ENCODE results near the gene ALDH1B1. TPM values are rescaled to one million over a fixed set of nuclear protein-coding genes. Genes with fewer than 3 reads are reported as not detected.
A peak's percentile ranks its signal among the peaks of the same experiment; 100 is the strongest.

ALDH1B1 gene
- total RNA-seq, 1 donor from 2014 or later, result 18.4 TPM

- ATAC-seq (peak; percentile 39), DNase-seq (ENCODE audit: missing footprints) (no peak)
- intact Hi-C loops (cut with DNase I), result no loop called here
Measured at GRCh38 chr9:38423973-38424843, 31.7 kb downstream of the ALDH1B1 start, which contains the start of gene IGFBPL1. TSS of gene IGFBPL1 (minus strand) at chr9:38424454. CDS start at chr9:38424424, 30 bp downstream.

- intact Hi-C loops (cut with DNase I), result no loop called here
- ATAC-seq (no peak), DNase-seq (ENCODE audit: missing footprints) (no peak)
Measured at GRCh38 chr9:38424918-38425317, 32.4 kb downstream of the ALDH1B1 start.

GRCh38 chr9:38428062-38428461, 35.6 kb downstream of the ALDH1B1 start:
- intact Hi-C loops (cut with DNase I), result no loop called here
- no peak for DNase-seq (ENCODE audit: missing footprints)
- ATAC-seq, result no peak

- intact Hi-C loops (cut with DNase I), result loop anchor here (5.0 kb wide), 1 partner anchor 529 kb away; the partner anchor contains the start of gene SLC25A51
- ATAC-seq, result no peak
- no peak for DNase-seq (ENCODE audit: missing footprints)
Measured at GRCh38 chr9:38431116-38431515, 38.6 kb downstream of the ALDH1B1 start.

- ATAC-seq, result no peak
- intact Hi-C loops (cut with DNase I), result loop anchor here (5.0 kb wide), 1 partner anchor 531 kb away; the partner anchor contains the start of gene SLC25A51
- no peak for DNase-seq (ENCODE audit: missing footprints)
Measured at GRCh38 chr9:38432922-38433510, 40.5 kb downstream of the ALDH1B1 start.

GRCh38 chr9:38434365-38434764, 41.9 kb downstream of the ALDH1B1 start:
- intact Hi-C loops (cut with DNase I), result loop anchor here (5.0 kb wide), 1 partner anchor 532 kb away; the partner anchor contains the start of gene SLC25A51
- DNase-seq (ENCODE audit: missing footprints) (no peak), ATAC-seq (no peak)

- intact Hi-C loops (cut with DNase I), result loop anchor here (5.0 kb wide), 1 partner anchor 533 kb away; the partner anchor contains the start of gene SLC25A51
- ATAC-seq (no peak), DNase-seq (ENCODE audit: missing footprints) (no peak)
Measured at GRCh38 chr9:38434853-38435252, 42.4 kb downstream of the ALDH1B1 start.

- no peak for DNase-seq (ENCODE audit: missing footprints)
- intact Hi-C loops (cut with DNase I), result no loop called here
- ATAC-seq, result no peak
Measured at GRCh38 chr9:38435521-38435920, 43.0 kb downstream of the ALDH1B1 start.

- intact Hi-C loops (cut with DNase I), result no loop called here
- no peak for DNase-seq (ENCODE audit: missing footprints)
- no peak for ATAC-seq
Measured at GRCh38 chr9:38436708-38437107, 44.2 kb downstream of the ALDH1B1 start.

GRCh38 chr9:38437193-38437823, 44.8 kb downstream of the ALDH1B1 start:
- ATAC-seq (no peak), DNase-seq (ENCODE audit: missing footprints) (no peak)
- intact Hi-C loops (cut with DNase I), result no loop called here

GRCh38 chr9:38439291-38439915, 46.9 kb downstream of the ALDH1B1 start:
- ATAC-seq (no peak), DNase-seq (ENCODE audit: missing footprints) (no peak)
- intact Hi-C loops (cut with DNase I), result no loop called here

GRCh38 chr9:38439916-38440301, 47.4 kb downstream of the ALDH1B1 start:
- intact Hi-C loops (cut with DNase I), result no loop called here
- DNase-seq (ENCODE audit: missing footprints) (no peak), ATAC-seq (no peak)

- intact Hi-C loops (cut with DNase I), result no loop called here
- ATAC-seq, result no peak
- no peak for DNase-seq (ENCODE audit: missing footprints)
Measured at GRCh38 chr9:38440516-38440915, 48.0 kb downstream of the ALDH1B1 start.

- DNase-seq (ENCODE audit: missing footprints), result peak; percentile 50
- intact Hi-C loops (cut with DNase I), result no loop called here
Measured at GRCh38 chr9:38441347-38442085, 49.0 kb downstream of the ALDH1B1 start.

GRCh38 chr9:38442473-38443096, 50.1 kb downstream of the ALDH1B1 start:
- DNase-seq (ENCODE audit: missing footprints) (no peak), ATAC-seq (no peak)
- intact Hi-C loops (cut with DNase I), result no loop called here

More at GRCh38 chr9:38441347-38442085, 49.0 kb downstream of the ALDH1B1 start:
- ATAC-seq, result no peak

GRCh38 chr9:38443181-38443580, 50.7 kb downstream of the ALDH1B1 start:
- DNase-seq (ENCODE audit: missing footprints) (no peak), ATAC-seq (no peak)
- intact Hi-C loops (cut with DNase I), result no loop called here

- intact Hi-C loops (cut with DNase I), result no loop called here
- ATAC-seq (no peak), DNase-seq (ENCODE audit: missing footprints) (no peak)
Measured at GRCh38 chr9:38443597-38443996, 51.1 kb downstream of the ALDH1B1 start.
